Loucy (cell line): ENCODE data around the gene NDC80.

Source experiments
- EZH2phosphoT487 ChIP-seq: fragments of 200-600 bp; IDR thresholded peaks from 2 replicates; pipeline ENCODE4 v1.6.1; 2018; ENCODE audit warnings: antibody characterized with exemption, mild to moderate bottlenecking, moderate library complexity, borderline replicate concordance
- TF ChIP-seq, protein P1 (sequence below): fragments of 200-600 bp; sonication (generic); conservative IDR thresholded peaks from 2 replicates; pipeline ENCODE4 v1.5.1; 2014; ENCODE audit warnings: mild to moderate bottlenecking, antibody characterized with exemption, low read length

- TF ChIP-seq, protein P1, sequence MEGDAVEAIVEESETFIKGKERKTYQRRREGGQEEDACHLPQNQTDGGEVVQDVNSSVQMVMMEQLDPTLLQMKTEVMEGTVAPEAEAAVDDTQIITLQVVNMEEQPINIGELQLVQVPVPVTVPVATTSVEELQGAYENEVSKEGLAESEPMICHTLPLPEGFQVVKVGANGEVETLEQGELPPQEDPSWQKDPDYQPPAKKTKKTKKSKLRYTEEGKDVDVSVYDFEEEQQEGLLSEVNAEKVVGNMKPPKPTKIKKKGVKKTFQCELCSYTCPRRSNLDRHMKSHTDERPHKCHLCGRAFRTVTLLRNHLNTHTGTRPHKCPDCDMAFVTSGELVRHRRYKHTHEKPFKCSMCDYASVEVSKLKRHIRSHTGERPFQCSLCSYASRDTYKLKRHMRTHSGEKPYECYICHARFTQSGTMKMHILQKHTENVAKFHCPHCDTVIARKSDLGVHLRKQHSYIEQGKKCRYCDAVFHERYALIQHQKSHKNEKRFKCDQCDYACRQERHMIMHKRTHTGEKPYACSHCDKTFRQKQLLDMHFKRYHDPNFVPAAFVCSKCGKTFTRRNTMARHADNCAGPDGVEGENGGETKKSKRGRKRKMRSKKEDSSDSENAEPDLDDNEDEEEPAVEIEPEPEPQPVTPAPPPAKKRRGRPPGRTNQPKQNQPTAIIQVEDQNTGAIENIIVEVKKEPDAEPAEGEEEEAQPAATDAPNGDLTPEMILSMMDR: no peak
- no peak for TF ChIP-seq EZH2phosphoT487
Measured at GRCh38 chr18:2568605-2569004, 2.8 kb upstream of the NDC80 start.
